RPMI7951 (cell line): ENCODE results near the gene ZNF274. TPM values are rescaled to one million over a fixed set of nuclear protein-coding genes. Genes with fewer than 3 reads are reported as not detected.
"Not testable (repeated sequence)": the region's sequence is repeated elsewhere in the genome, so short reads cannot be mapped to it uniquely, and the experiment has no call there.

ENCODE experiments used
- DNase-seq: peaks from one replicate; pipeline ENCODE4 v3.0.0-alpha.2; 2012; ENCODE audit warnings: low read depth
- total RNA-seq: library from RNA; depleted of rRNA; stranded (reverse); fragments of >200 nt; shearing (Covaris generic); gene quantifications from 2 replicates; pipeline ENCODE4 v1.2.3, GENCODE V29; 2014; rRNA removed

The ZNF274 gene
- total RNA-seq, result 22.7 and 23.7 TPM in 2 replicates

GRCh38 chr19:58182989-58183816 lies at the start of gene ZNF274:
Gene ZNF274, plus strand, starts transcription at chr19:58183061. Its CDS starts 905 bp downstream, at chr19:58183966.
- peak; percentile 95 for DNase-seq

GRCh38 chr19:58134244-58134643 lies 48.6 kb upstream of the ZNF274 start:
- no peak for DNase-seq

- DNase-seq, result no peak
These were observed 37.0 kb upstream of the ZNF274 start for GRCh38 chr19:58145849-58146248.

GRCh38 chr19:58147475-58147874 lies 35.4 kb upstream of the ZNF274 start:
- DNase-seq, result not testable (repeated sequence)

GRCh38 chr19:58150328-58150921 lies 32.4 kb upstream of the ZNF274 start, which contains the start of gene ZNF329:
Gene ZNF329, minus strand, starts transcription at chr19:58150789. Its CDS starts 21,286 bp downstream, at chr19:58129503.
- peak; percentile 88 for DNase-seq

- no peak for DNase-seq
These were observed 29.5 kb upstream of the ZNF274 start for GRCh38 chr19:58153386-58153785.

- DNase-seq, result peak; percentile 70
These were observed 28.6 kb upstream of the ZNF274 start for GRCh38 chr19:58154287-58154678.

- peak; percentile 93 for DNase-seq
These were observed 27.9 kb upstream of the ZNF274 start for GRCh38 chr19:58154679-58155648.

GRCh38 chr19:58157045-58157728 lies 25.7 kb upstream of the ZNF274 start:
- DNase-seq, result no peak

- DNase-seq, result no peak
These were observed 16.6 kb upstream of the ZNF274 start for GRCh38 chr19:58166268-58166667.

GRCh38 chr19:58166708-58167280 lies 16.1 kb upstream of the ZNF274 start:
- DNase-seq, result no peak

- peak; percentile 80 for DNase-seq
These were observed 12.0 kb upstream of the ZNF274 start for GRCh38 chr19:58170860-58171259.

- DNase-seq, result peak; percentile 60
These were observed 822 bp upstream of the ZNF274 start for GRCh38 chr19:58181902-58182576.

- DNase-seq, result no peak
These were observed 278 bp upstream of the ZNF274 start for GRCh38 chr19:58182577-58182988.

GRCh38 chr19:58183817-58184215 lies 955 bp downstream of the ZNF274 start:
- DNase-seq, result no peak

GRCh38 chr19:58196901-58197616 lies 14.2 kb downstream of the ZNF274 start:
- peak; percentile 53 for DNase-seq

- DNase-seq, result no peak
These were observed 21.1 kb downstream of the ZNF274 start for GRCh38 chr19:58203814-58204475.

- DNase-seq, result no peak
These were observed 21.7 kb downstream of the ZNF274 start for GRCh38 chr19:58204566-58204965.

GRCh38 chr19:58209577-58209976 lies 26.7 kb downstream of the ZNF274 start:
- no peak for DNase-seq
